GM19035 (cell line): Measurements from ENCODE around the gene RBBP8NL.

Experiments used
- ATAC-seq: cut with Tn5 transposase; IDR thresholded peaks from one replicate; pipeline ENCODE4 v1.9.1; 2021; ENCODE audit not compliant: unreplicated experiment

The RBBP8NL gene

GRCh38 chr20:62462976-62463592, 35.7 kb upstream of the RBBP8NL start:
- no peak for ATAC-seq

- ATAC-seq: no peak
Observed at GRCh38 chr20:62461834-62462233, 34.5 kb upstream of the RBBP8NL start.

- ATAC-seq: no peak
Observed at GRCh38 chr20:62461157-62461556, 33.8 kb upstream of the RBBP8NL start.

GRCh38 chr20:62460678-62461077, 33.3 kb upstream of the RBBP8NL start:
- ATAC-seq: no peak

- no peak for ATAC-seq
Observed at GRCh38 chr20:62459488-62459887, 32.1 kb upstream of the RBBP8NL start.

GRCh38 chr20:62458275-62459251, 31.2 kb upstream of the RBBP8NL start:
- no peak for ATAC-seq

GRCh38 chr20:62457831-62458230, 30.5 kb upstream of the RBBP8NL start:
- no peak for ATAC-seq

- no peak for ATAC-seq
Observed at GRCh38 chr20:62457098-62457497, 29.8 kb upstream of the RBBP8NL start.

- no peak for ATAC-seq
Observed at GRCh38 chr20:62455929-62456328, 28.6 kb upstream of the RBBP8NL start.

GRCh38 chr20:62454904-62455636, 27.7 kb upstream of the RBBP8NL start:
- no peak for ATAC-seq

- ATAC-seq: no peak
Observed at GRCh38 chr20:62453186-62453808, 26.0 kb upstream of the RBBP8NL start.

- no peak for ATAC-seq
Observed at GRCh38 chr20:62452475-62453095, 25.2 kb upstream of the RBBP8NL start.

GRCh38 chr20:62451970-62452369, 24.6 kb upstream of the RBBP8NL start:
- ATAC-seq: no peak

GRCh38 chr20:62451156-62451767, 23.9 kb upstream of the RBBP8NL start:
- no peak for ATAC-seq

GRCh38 chr20:62449951-62450691, 22.8 kb upstream of the RBBP8NL start:
- ATAC-seq: no peak

- no peak for ATAC-seq
Observed at GRCh38 chr20:62448788-62449187, 21.4 kb upstream of the RBBP8NL start.

GRCh38 chr20:62448038-62448437, 20.7 kb upstream of the RBBP8NL start:
- no peak for ATAC-seq

GRCh38 chr20:62446888-62447869, 19.8 kb upstream of the RBBP8NL start:
- no peak for ATAC-seq
